Dermis blood vessel endothelial cell (primary cell): Measurements from ENCODE around the gene OR4E1. TPM values are rescaled to one million over a fixed set of nuclear protein-coding genes. Genes with fewer than 3 reads are reported as not detected.
A peak's percentile ranks its signal among the peaks of the same experiment; 100 is the strongest.
"Not testable (repeated sequence)": the region's sequence is repeated elsewhere in the genome, so short reads cannot be mapped to it uniquely, and the experiment has no call there.

Experiments used
- DNase-seq: peaks from one replicate; pipeline ENCODE4 v3.0.0; 2010
- total RNA-seq: library from RNA; depleted of rRNA; stranded (reverse); fragments of >200 nt; gene quantifications from 2 replicates; pipeline ENCODE4 v1.2.3, GENCODE V29; 2014

The OR4E1 gene
- total RNA-seq, result not detected in 2 replicates

GRCh38 chr14:21673718-21674117 is at the start of gene OR4E1:
Gene OR4E1 (minus strand): TSS chr14:21673818. CDS start chr14:21670935, 2,883 bp downstream.
- no peak for DNase-seq

GRCh38 chr14:21721504-21721903 is 47.9 kb upstream of the OR4E1 start:
- no peak for DNase-seq

GRCh38 chr14:21719841-21720240 is 46.2 kb upstream of the OR4E1 start:
- DNase-seq, result no peak

GRCh38 chr14:21714318-21714929 is 40.8 kb upstream of the OR4E1 start:
- DNase-seq, result no peak

GRCh38 chr14:21712036-21712435 is 38.4 kb upstream of the OR4E1 start:
- DNase-seq, result no peak

GRCh38 chr14:21711360-21711961 is 37.8 kb upstream of the OR4E1 start:
- DNase-seq, result peak; percentile 71

- no peak for DNase-seq
Measured at GRCh38 chr14:21704338-21704737, 30.7 kb upstream of the OR4E1 start.

GRCh38 chr14:21703357-21704326 is 30.0 kb upstream of the OR4E1 start:
- no peak for DNase-seq

- DNase-seq, result no peak
Measured at GRCh38 chr14:21702316-21702715, 28.7 kb upstream of the OR4E1 start.

- DNase-seq, result no peak
Measured at GRCh38 chr14:21699551-21699950, 25.9 kb upstream of the OR4E1 start.

GRCh38 chr14:21698538-21698937 is 24.9 kb upstream of the OR4E1 start:
- not testable (repeated sequence) for DNase-seq

- not testable (repeated sequence) for DNase-seq
Measured at GRCh38 chr14:21697662-21698061, 24.0 kb upstream of the OR4E1 start.

GRCh38 chr14:21694425-21694824 is 20.8 kb upstream of the OR4E1 start:
- DNase-seq, result no peak

GRCh38 chr14:21686468-21686867 is 12.8 kb upstream of the OR4E1 start:
- DNase-seq, result no peak

- DNase-seq, result peak; percentile 53
Measured at GRCh38 chr14:21680072-21680471, 6.5 kb upstream of the OR4E1 start.

GRCh38 chr14:21675566-21675965 is 1.9 kb upstream of the OR4E1 start:
- DNase-seq, result no peak

GRCh38 chr14:21672116-21672515 is 1.5 kb downstream of the OR4E1 start:
- DNase-seq, result peak; percentile 8

GRCh38 chr14:21671371-21671770 is 2.2 kb downstream of the OR4E1 start:
- DNase-seq, result peak; percentile 61

GRCh38 chr14:21669284-21669683 is 4.3 kb downstream of the OR4E1 start:
- no peak for DNase-seq

- peak; percentile 68 for DNase-seq
Measured at GRCh38 chr14:21668377-21668776, 5.2 kb downstream of the OR4E1 start.

- no peak for DNase-seq
Measured at GRCh38 chr14:21656980-21657379, 16.6 kb downstream of the OR4E1 start.

- DNase-seq, result no peak
Measured at GRCh38 chr14:21654215-21654614, 19.4 kb downstream of the OR4E1 start.

- no peak for DNase-seq
Measured at GRCh38 chr14:21653331-21653885, 20.2 kb downstream of the OR4E1 start, which contains the start of gene OR4E2. Gene OR4E2 (plus strand): TSS chr14:21653835. CDS start chr14:21665083, 11,248 bp downstream.
